ENCODE measurements around the gene MAGEB2. TPM values are rescaled to one million over a fixed set of nuclear protein-coding genes. Genes with fewer than 3 reads are reported as not detected.
"Not testable (repeated sequence)": the region's sequence is repeated elsewhere in the genome, so short reads cannot be mapped to it uniquely, and the experiment has no call there.

Gene MAGEB2
- total and polyA plus RNA-seq, 9 donors, result 0.15 to 0.27 TPM; not detected in 7

DNA sequence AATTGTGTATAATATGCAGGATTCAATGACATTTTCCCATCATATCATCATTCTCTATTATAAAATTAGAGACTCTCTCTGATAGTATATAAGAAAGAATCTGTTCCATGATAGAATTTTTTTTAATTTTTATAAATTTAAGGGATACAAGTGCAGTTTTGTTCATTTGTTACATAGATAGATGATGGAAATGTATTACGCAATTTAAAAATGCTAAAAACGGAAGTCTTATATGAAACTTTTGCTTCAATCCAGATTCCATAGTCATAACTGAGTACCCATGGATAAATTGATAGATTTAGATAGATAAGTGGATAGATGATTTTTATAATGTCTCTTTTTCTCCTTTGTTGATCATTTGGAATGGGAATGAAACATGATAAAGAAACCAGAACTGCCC, 24.9 kb upstream of the MAGEB2 start:
- intact Hi-C loops (cut with DNase I), result no loop called here
- no peak for DNase-seq
- no peaks in the 10 kb centered on the region for H3K27me3 ChIP-seq
- H3K4me3 ChIP-seq, result no peak overlapping the region
- no peaks in the 10 kb centered on the region for H3K9me3 ChIP-seq
- TF ChIP-seq, protein P1, sequence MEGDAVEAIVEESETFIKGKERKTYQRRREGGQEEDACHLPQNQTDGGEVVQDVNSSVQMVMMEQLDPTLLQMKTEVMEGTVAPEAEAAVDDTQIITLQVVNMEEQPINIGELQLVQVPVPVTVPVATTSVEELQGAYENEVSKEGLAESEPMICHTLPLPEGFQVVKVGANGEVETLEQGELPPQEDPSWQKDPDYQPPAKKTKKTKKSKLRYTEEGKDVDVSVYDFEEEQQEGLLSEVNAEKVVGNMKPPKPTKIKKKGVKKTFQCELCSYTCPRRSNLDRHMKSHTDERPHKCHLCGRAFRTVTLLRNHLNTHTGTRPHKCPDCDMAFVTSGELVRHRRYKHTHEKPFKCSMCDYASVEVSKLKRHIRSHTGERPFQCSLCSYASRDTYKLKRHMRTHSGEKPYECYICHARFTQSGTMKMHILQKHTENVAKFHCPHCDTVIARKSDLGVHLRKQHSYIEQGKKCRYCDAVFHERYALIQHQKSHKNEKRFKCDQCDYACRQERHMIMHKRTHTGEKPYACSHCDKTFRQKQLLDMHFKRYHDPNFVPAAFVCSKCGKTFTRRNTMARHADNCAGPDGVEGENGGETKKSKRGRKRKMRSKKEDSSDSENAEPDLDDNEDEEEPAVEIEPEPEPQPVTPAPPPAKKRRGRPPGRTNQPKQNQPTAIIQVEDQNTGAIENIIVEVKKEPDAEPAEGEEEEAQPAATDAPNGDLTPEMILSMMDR (IDR thresholded peaks at IDR 0.05), result no peak
- TF ChIP-seq POLR2A (IDR thresholded peaks at IDR 0.05) (no peak), EP300 (IDR thresholded peaks at IDR 0.05) (no peak)
- no peaks in the 10 kb centered on the region for H3K36me3 ChIP-seq
- 79 to 83% (median 82%) methylated on average over 2 of the region's 2 CpGs for WGBS, 3 donors
- H3K27ac ChIP-seq, result no peak overlapping the region
- no peaks in the 10 kb centered on the region for H3K4me1 ChIP-seq (ENCODE audit: insufficient read depth)

DNA sequence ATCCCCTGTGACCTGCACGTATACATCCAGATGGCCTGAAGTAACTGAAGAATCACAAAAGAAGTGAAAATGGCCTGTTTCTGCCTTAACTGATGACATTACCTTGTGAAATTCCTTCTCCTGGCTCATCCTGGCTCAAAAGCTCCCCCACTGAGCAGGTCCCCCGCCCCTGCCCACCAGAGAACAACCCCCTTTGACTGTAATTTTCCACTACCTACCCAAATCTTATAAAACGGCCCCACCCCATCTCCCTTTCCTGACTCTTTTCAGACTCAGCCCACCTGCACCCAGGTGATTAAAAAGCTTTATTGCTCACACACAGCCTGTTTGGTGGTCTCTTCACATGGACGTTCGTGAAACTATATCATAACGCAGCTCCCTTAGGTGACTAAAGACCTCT, 21.5 kb upstream of the MAGEB2 start:
- H3K4me1 ChIP-seq (ENCODE audit: insufficient read depth); DNase-seq; H3K27ac ChIP-seq; intact Hi-C loops (cut with DNase I); H3K36me3 ChIP-seq; H3K4me3 ChIP-seq; H3K27me3 ChIP-seq; H3K9me3 ChIP-seq: not testable (repeated sequence)
- WGBS, 3 donors, result 58 to 72% (median 71%) methylated on average over 6 of the region's 6 CpGs

- 7 to 16% (median 15%) methylated on average over 1 of the region's 1 CpG for WGBS, 3 donors
- no peak for DNase-seq
- TF ChIP-seq POLR2A (IDR thresholded peaks at IDR 0.05), result no peak
- TF ChIP-seq, protein P1 (IDR thresholded peaks at IDR 0.05), result no peak
- TF ChIP-seq EP300 (IDR thresholded peaks at IDR 0.05), result no peak
- H3K36me3 ChIP-seq, result no peaks in the 10 kb centered on the region
- H3K4me1 ChIP-seq (ENCODE audit: insufficient read depth), result no peaks in the 10 kb centered on the region
- H3K9me3 ChIP-seq, result no peaks in the 10 kb centered on the region
- no peaks in the 10 kb centered on the region for H3K27me3 ChIP-seq
- H3K27ac ChIP-seq, result no peak overlapping the region
- no peak overlapping the region for H3K4me3 ChIP-seq
- intact Hi-C loops (cut with DNase I), result no loop called here
Measured at GRCh38 chrX:30196322-30196721, 19.0 kb upstream of the MAGEB2 start.

- no peak for DNase-seq
- H3K36me3 ChIP-seq, result no peaks in the 10 kb centered on the region
- H3K9me3 ChIP-seq, result no peaks in the 10 kb centered on the region
- no peaks in the 10 kb centered on the region for H3K4me1 ChIP-seq (ENCODE audit: insufficient read depth)
- WGBS, 3 donors, result 49 to 59% (median 50%) methylated on average over 2 of the region's 2 CpGs
- H3K4me3 ChIP-seq, result no peak overlapping the region
- no peaks in the 10 kb centered on the region for H3K27me3 ChIP-seq
- no peak overlapping the region for H3K27ac ChIP-seq
- intact Hi-C loops (cut with DNase I), result no loop called here
- TF ChIP-seq, protein P1 (IDR thresholded peaks at IDR 0.05), result no peak
- TF ChIP-seq POLR2A (IDR thresholded peaks at IDR 0.05) (no peak), EP300 (IDR thresholded peaks at IDR 0.05) (no peak)
Measured at GRCh38 chrX:30212172-30212571, 3.2 kb upstream of the MAGEB2 start.

DNA sequence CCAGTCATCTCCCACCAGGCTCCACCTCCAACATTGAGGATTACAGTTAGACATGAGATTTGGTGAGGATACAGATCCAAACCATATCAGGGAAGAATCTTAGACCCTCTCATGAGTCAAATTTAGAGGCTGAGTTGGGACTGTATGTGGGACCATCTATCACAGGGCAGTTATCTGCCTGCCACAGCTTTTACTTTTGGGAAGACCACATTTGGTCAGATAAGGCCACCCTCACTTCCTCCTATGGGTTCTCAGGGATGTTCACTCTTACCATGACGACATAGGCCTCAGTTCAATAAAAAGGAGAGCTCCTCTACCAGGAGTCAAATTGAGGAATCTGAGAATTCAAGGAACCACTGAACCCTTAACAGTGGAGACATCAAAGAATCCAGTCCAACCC, 2.1 kb downstream of the MAGEB2 start:
- WGBS, 3 donors, result 58 to 74% (median 62%) methylated on average over 1 of the region's 1 CpG
- no peaks in the 10 kb centered on the region for H3K4me1 ChIP-seq (ENCODE audit: insufficient read depth)
- H3K4me3 ChIP-seq, result no peak overlapping the region
- no peak overlapping the region for H3K27ac ChIP-seq
- TF ChIP-seq EP300 (IDR thresholded peaks at IDR 0.05) (no peak), POLR2A (IDR thresholded peaks at IDR 0.05) (no peak)
- TF ChIP-seq, protein P1 (IDR thresholded peaks at IDR 0.05), result no peak
- no peaks in the 10 kb centered on the region for H3K36me3 ChIP-seq
- H3K27me3 ChIP-seq, result no peaks in the 10 kb centered on the region
- DNase-seq, result no peak
- intact Hi-C loops (cut with DNase I), result no loop called here
- H3K9me3 ChIP-seq, result no peaks in the 10 kb centered on the region
